BJ (cell line): ENCODE data around the gene HSPB8. TPM values are rescaled to one million over a fixed set of nuclear protein-coding genes. Genes with fewer than 3 reads are reported as not detected.

Experiments used
- CTCF ChIA-PET: fragments of 350-600 bp; formaldehyde crosslinking; extraction: SDS; loops from one replicate; lab custom pipeline; 2021; ENCODE audit warnings: antibody characterized with exemption, inconsistent platforms; lab: Yijun Ruan, JAX
- POLR2A ChIA-PET: fragments of 300-600 bp; sonication (Branson Sonifier 250); formaldehyde crosslinking; extraction: SDS; loops from one replicate; lab custom pipeline; 2021; ENCODE audit warnings: antibody characterized with exemption; lab: Charles Lee
- DNase-seq: peaks from one replicate; pipeline ENCODE4 v3.0.0-alpha.2; 2011; ENCODE audit warnings: low read depth
- H3K27me3 ChIP-seq: 2 replicates; pipeline ENCODE4 v1.6.0; 2011; ENCODE audit warnings: low read length; ENCODE audit not compliant: control insufficient read depth, insufficient read depth
- H3K36me3 ChIP-seq: 2 replicates; pipeline ENCODE4 v1.5.1; 2011; ENCODE audit warnings: low read length; ENCODE audit not compliant: control insufficient read depth, insufficient read depth
- H3K4me3 ChIP-seq: 2 replicates; pipeline ENCODE4 v1.5.1; 2011; ENCODE audit warnings: low read depth, mild to moderate bottlenecking, control low read depth, low read length
- CTCF ChIP-seq: IDR thresholded peaks from 2 replicates; pipeline ENCODE4 v1.5.1; 2011; ENCODE audit warnings: low read depth, mild to moderate bottlenecking, control low read depth, inconsistent platforms, low read length, moderate library complexity; ENCODE audit not compliant: insufficient read depth
- polyA plus RNA-seq: library from polyadenylated mRNA; depleted of rRNA; stranded (reverse); fragments of >200 nt; gene quantifications from 2 replicates; pipeline ENCODE4 v1.2.3, GENCODE V29; 2011

The HSPB8 gene
- polyA plus RNA-seq, 1 experiment, result 19.3 TPM

GRCh38 chr12:119151445-119152026 is 27.2 kb upstream of the HSPB8 start:
- no peaks in the 10 kb centered on the region for H3K27me3 ChIP-seq
- CTCF ChIA-PET, result interaction anchor here (0.6 to 1.9 kb wide), 3 partner anchors 13 to 961 kb away, joined by 3 to 5 read pairs (median 3); no protein-coding TSS in a partner anchor

GRCh38 chr12:119153477-119154434 is 25.0 kb upstream of the HSPB8 start:
- POLR2A ChIA-PET, result no interaction called here
- no peaks in the 10 kb centered on the region for H3K27me3 ChIP-seq
- DNase-seq, result no peak
- TF ChIP-seq CTCF, result no peak
- CTCF ChIA-PET, result interaction anchor here (1.9 kb wide), 1 partner anchor 260 kb away, joined by 5 read pairs; no protein-coding TSS in a partner anchor
- H3K4me3 ChIP-seq, result no peak overlapping the region
- H3K36me3 ChIP-seq, result no peaks in the 10 kb centered on the region

More at GRCh38 chr12:119151445-119152026, 27.2 kb upstream of the HSPB8 start:
- no peaks in the 10 kb centered on the region for H3K36me3 ChIP-seq
- TF ChIP-seq CTCF, result no peak
- POLR2A ChIA-PET, result no interaction called here
- DNase-seq, result no peak
- H3K4me3 ChIP-seq, result no peak overlapping the region

- TF ChIP-seq CTCF, result no peak
- DNase-seq, result no peak
- no peak overlapping the region for H3K4me3 ChIP-seq
- H3K27me3 ChIP-seq, result no peaks in the 10 kb centered on the region
- ChIA-PET POLR2A (no interaction called here), CTCF (no interaction called here)
- no peaks in the 10 kb centered on the region for H3K36me3 ChIP-seq
Observed at GRCh38 chr12:119154435-119154818, 24.3 kb upstream of the HSPB8 start.

- ChIA-PET CTCF (no interaction called here), POLR2A (no interaction called here)
- no peaks in the 10 kb centered on the region for H3K36me3 ChIP-seq
- no peak for TF ChIP-seq CTCF
- DNase-seq, result no peak
- H3K27me3 ChIP-seq, result no peaks in the 10 kb centered on the region
- no peak overlapping the region for H3K4me3 ChIP-seq
Observed at GRCh38 chr12:119156401-119157044, 22.2 kb upstream of the HSPB8 start.

GRCh38 chr12:119157528-119157927 is 21.2 kb upstream of the HSPB8 start:
- POLR2A ChIA-PET, result no interaction called here
- no peak for DNase-seq
- H3K4me3 ChIP-seq, result no peak overlapping the region
- H3K27me3 ChIP-seq, result 0 out of 2 replicates have a peak, but pooled peaks cover under 1% of the 10 kb centered on the region
- no peak for TF ChIP-seq CTCF
- no peaks in the 10 kb centered on the region for H3K36me3 ChIP-seq
- CTCF ChIA-PET, result no interaction called here
